DND-41 (cell line): ENCODE data around the gene ANXA4.
"Not testable (repeated sequence)": the region's sequence is repeated elsewhere in the genome, so short reads cannot be mapped to it uniquely, and the experiment has no call there.

Source experiments
- ATAC-seq: fragments of 200-7000 bp; cut with Tn5 transposase; 3 replicates; pipeline ENCODE4 v1.9.1; 2021; ENCODE audit warnings: low read depth; ENCODE audit not compliant: insufficient read depth
- DNase-seq: peaks from one replicate; pipeline ENCODE4 v3.0.0-alpha.2; 2020
- H2AFZ ChIP-seq: 2 replicates; pipeline ENCODE4 v1.6.0; 2012; ENCODE audit warnings: low read depth, low read length
- H3K27ac ChIP-seq: 2 replicates; pipeline ENCODE4 v1.5.1; 2012; ENCODE audit warnings: low read length, inconsistent platforms
- H3K27me3 ChIP-seq: fragments of 200-600 bp; sonication (generic); 2 replicates; pipeline ENCODE4 v1.6.0; 2012; ENCODE audit warnings: low read length, mild to moderate bottlenecking, inconsistent platforms; ENCODE audit not compliant: insufficient read depth, poor library complexity
- H3K36me3 ChIP-seq: 2 replicates; pipeline ENCODE4 v1.5.1; 2012; ENCODE audit warnings: low read length, inconsistent platforms; ENCODE audit not compliant: insufficient read depth
- H3K4me1 ChIP-seq: 2 replicates; pipeline ENCODE4 v1.5.1; 2012; ENCODE audit warnings: mild to moderate bottlenecking, low read length; ENCODE audit not compliant: insufficient read depth
- H3K4me2 ChIP-seq: 2 replicates; pipeline ENCODE4 v1.6.0; 2012; ENCODE audit warnings: mild to moderate bottlenecking, moderate library complexity, low read length, inconsistent platforms; ENCODE audit not compliant: insufficient read depth
- H3K4me3 ChIP-seq, 2 experiments: fragments of 200-600 bp in 1 of 2; shearing (Covaris generic) in 1 of 2; 2 replicates each; pipeline ENCODE4 v1.5.1; 2012 to 2016; ENCODE audit warnings: inconsistent platforms in 2 of 2, low read length in 2 of 2, mild to moderate bottlenecking in 2 of 2, low read depth in 1 of 2, moderate library complexity in 1 of 2
- H3K79me2 ChIP-seq: 2 replicates; pipeline ENCODE4 v1.6.0; 2012; ENCODE audit warnings: low read length, inconsistent platforms; ENCODE audit not compliant: insufficient read depth
- H3K9ac ChIP-seq: 2 replicates; pipeline ENCODE4 v1.6.0; 2012; ENCODE audit warnings: low read depth, mild to moderate bottlenecking, inconsistent platforms, low read length, moderate library complexity
- H3K9me3 ChIP-seq: 2 replicates; pipeline ENCODE4 v1.5.1; 2012; ENCODE audit warnings: low read length, moderate library complexity, mild to moderate bottlenecking, inconsistent platforms; ENCODE audit not compliant: insufficient read depth, severe bottlenecking
- H4K20me1 ChIP-seq: 2 replicates; pipeline ENCODE4 v1.6.0; 2012; ENCODE audit warnings: low read length; ENCODE audit not compliant: insufficient read depth
- EZH2 ChIP-seq: IDR thresholded peaks from 3 replicates; pipeline ENCODE4 v1.6.1; 2012; ENCODE audit warnings: borderline replicate concordance, low read depth, mild to moderate bottlenecking, moderate library complexity, low read length, inconsistent platforms; ENCODE audit not compliant: severe bottlenecking
- TF ChIP-seq, protein P1 (sequence below): IDR thresholded peaks from 2 replicates; pipeline ENCODE4 v1.5.1; 2012; ENCODE audit warnings: borderline replicate concordance, low read length, moderate library complexity, mild to moderate bottlenecking; ENCODE audit not compliant: poor library complexity, severe bottlenecking; ENCODE audit errors: extremely low read depth

ANXA4 gene

DNA sequence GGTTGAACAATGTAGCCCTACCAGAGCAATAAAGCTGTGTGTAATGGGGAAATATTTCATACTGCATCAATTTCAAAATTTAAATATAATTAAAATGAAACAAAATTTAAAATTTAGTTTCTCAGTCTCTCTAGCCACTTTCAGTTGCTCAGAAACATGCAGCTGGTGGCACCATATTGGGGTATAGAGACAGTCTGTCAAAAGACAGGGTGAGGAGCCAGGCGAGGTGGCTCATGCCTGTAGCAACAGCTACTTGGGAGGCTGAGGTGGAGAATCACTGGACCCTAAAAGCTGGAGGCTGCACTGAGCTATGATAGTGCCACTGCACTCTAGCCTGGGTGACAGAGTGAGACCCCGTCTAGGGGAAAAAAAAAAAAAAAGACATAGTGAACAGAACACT is 20.1 kb downstream of the ANXA4 start:
- H3K9me3 ChIP-seq = no peaks in the 10 kb centered on the region
- no peak overlapping the region for H2AFZ ChIP-seq
- no peak for TF ChIP-seq EZH2
- TF ChIP-seq, protein P1, sequence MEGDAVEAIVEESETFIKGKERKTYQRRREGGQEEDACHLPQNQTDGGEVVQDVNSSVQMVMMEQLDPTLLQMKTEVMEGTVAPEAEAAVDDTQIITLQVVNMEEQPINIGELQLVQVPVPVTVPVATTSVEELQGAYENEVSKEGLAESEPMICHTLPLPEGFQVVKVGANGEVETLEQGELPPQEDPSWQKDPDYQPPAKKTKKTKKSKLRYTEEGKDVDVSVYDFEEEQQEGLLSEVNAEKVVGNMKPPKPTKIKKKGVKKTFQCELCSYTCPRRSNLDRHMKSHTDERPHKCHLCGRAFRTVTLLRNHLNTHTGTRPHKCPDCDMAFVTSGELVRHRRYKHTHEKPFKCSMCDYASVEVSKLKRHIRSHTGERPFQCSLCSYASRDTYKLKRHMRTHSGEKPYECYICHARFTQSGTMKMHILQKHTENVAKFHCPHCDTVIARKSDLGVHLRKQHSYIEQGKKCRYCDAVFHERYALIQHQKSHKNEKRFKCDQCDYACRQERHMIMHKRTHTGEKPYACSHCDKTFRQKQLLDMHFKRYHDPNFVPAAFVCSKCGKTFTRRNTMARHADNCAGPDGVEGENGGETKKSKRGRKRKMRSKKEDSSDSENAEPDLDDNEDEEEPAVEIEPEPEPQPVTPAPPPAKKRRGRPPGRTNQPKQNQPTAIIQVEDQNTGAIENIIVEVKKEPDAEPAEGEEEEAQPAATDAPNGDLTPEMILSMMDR = no peak
- no peaks in the 10 kb centered on the region for H3K79me2 ChIP-seq
- no peaks in the 10 kb centered on the region for H3K27me3 ChIP-seq
- DNase-seq (no peak), ATAC-seq (no peak)
- H3K4me1 ChIP-seq = no peaks in the 10 kb centered on the region
- peaks cover 6% of the 10 kb centered on the region; the same call in 1 of the 2 replicates for H3K36me3 ChIP-seq
- no peak overlapping the region for H3K4me3 ChIP-seq
- no peak overlapping the region for H3K9ac ChIP-seq
- H4K20me1 ChIP-seq = no peaks in the 10 kb centered on the region
- no peak overlapping the region for H3K4me2 ChIP-seq
- H3K27ac ChIP-seq = no peak overlapping the region

GRCh38 chr2:69762513-69763494 is 20.9 kb downstream of the ANXA4 start:
- H4K20me1 ChIP-seq = no peaks in the 10 kb centered on the region
- no peak overlapping the region for H2AFZ ChIP-seq
- no peak overlapping the region for H3K27ac ChIP-seq
- H3K27me3 ChIP-seq = no peaks in the 10 kb centered on the region
- TF ChIP-seq EZH2 = no peak
- TF ChIP-seq, protein P1 = no peak
- no peaks in the 10 kb centered on the region for H3K4me1 ChIP-seq
- DNase-seq = no peak
- H3K36me3 ChIP-seq = peaks cover 6% of the 10 kb centered on the region; the same call in 1 of the 2 replicates
- no peaks in the 10 kb centered on the region for H3K9me3 ChIP-seq
- no peak for ATAC-seq
- no peaks in the 10 kb centered on the region for H3K79me2 ChIP-seq
- H3K4me3 ChIP-seq = no peak overlapping the region
- no peak overlapping the region for H3K9ac ChIP-seq
- no peak overlapping the region for H3K4me2 ChIP-seq

DNA sequence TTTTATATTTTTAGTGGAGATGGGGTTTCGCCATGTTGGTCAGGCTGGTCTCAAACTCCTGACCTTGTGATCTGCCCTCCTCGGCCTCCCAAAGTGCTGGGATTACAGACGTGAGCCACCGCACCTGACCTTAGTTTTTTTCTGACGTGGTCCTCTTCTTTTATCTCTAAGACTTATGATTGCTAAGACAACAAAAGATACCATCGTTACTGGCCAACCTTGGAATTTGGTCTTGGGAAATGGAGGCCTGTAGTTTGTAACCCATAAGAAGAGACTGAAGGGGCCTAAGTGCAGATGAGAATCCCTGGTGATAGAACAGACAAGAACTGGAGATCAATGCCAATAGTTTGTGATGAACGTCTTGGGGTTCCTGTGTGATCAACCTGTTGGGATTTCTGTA is 21.9 kb downstream of the ANXA4 start:
- not testable (repeated sequence) for DNase-seq, H3K9me3 ChIP-seq, H3K4me1 ChIP-seq, H3K79me2 ChIP-seq, H3K27ac ChIP-seq, H3K27me3 ChIP-seq, H3K4me2 ChIP-seq, H3K36me3 ChIP-seq, H4K20me1 ChIP-seq, H3K9ac ChIP-seq, H3K4me3 ChIP-seq, H2AFZ ChIP-seq, ATAC-seq

DNA sequence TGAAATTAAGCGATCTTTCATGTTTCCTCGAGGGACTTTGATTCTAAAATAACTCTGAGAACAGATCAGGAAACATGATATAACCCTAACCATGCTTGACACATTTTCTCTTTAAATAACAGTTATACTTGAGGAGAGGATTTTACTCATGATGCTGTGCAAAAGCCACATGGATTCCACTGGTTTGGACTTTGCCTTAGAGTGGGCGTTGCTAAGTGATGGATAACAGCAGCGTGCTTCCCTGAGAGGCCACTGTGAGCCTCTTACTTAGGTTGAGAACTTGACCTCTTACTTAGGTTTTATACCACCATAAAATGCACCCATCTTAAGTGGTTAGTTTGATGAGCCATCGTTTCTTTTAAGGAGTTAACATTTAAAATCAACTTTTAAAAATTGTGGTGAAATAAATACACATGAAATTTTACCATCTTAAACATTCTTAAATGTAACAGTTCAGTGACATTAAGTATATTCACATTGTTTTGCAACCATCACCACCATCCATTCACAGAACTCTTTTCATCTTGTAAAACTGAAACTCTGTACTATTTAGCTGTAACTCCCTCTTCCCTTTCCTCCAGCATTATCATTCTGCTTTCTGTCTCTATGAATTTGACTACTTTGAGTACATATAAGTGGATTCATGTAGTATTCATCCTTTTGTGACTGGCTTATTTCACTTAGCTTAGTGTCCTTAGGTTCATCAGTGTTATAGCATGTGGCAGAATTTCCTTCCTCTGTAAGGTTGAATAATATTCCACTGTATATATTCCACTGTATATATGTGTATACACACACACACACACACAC is 22.6 kb downstream of the ANXA4 start:
- Histone ChIP-seq H3K36me3 (no peaks in the 10 kb centered on the region), H3K9me3 (no peaks in the 10 kb centered on the region), H3K9ac (no peak overlapping the region), H3K4me3 (no peak overlapping the region), H4K20me1 (no peaks in the 10 kb centered on the region), H3K79me2 (no peaks in the 10 kb centered on the region), H2AFZ (no peak overlapping the region), H3K4me2 (no peak overlapping the region), H3K4me1 (no peaks in the 10 kb centered on the region), H3K27ac (no peak overlapping the region), H3K27me3 (no peaks in the 10 kb centered on the region)
- TF ChIP-seq, protein P1 = no peak
- no peak for TF ChIP-seq EZH2
- no peak for DNase-seq
- no peak for ATAC-seq
